CD14-positive monocyte (primary cell): ENCODE data around the gene CCN2. TPM values are rescaled to one million over a fixed set of nuclear protein-coding genes. Genes with fewer than 3 reads are reported as not detected.

Source experiments
- DNase-seq, 3 donors: peaks; one replicate each; pipeline ENCODE4 v3.0.0-alpha.2; 2011 to 2022
- H2AFZ ChIP-seq: 2 replicates; pipeline ENCODE4 v1.6.0; 2012; ENCODE audit warnings: mild to moderate bottlenecking, low read depth, low read length, inconsistent platforms; ENCODE audit not compliant: insufficient read depth, poor library complexity, severe bottlenecking
- H3K27ac ChIP-seq, 2 donors: 1 replicate in 1 of 2; 2 replicates in 1 of 2; pipeline ENCODE4 v1.5.1; 2012 to 2013; ENCODE audit warnings: low read length in 2 of 2, control low read depth in 1 of 2, inconsistent platforms in 1 of 2, low read depth in 1 of 2, mild to moderate bottlenecking in 1 of 2
- H3K27me3 ChIP-seq, 2 donors: one replicate each; pipeline versions ENCODE4 v1.6.0 to v1.6.1; 2011 to 2013; ENCODE audit warnings: low read length in 2 of 2; ENCODE audit not compliant: control insufficient read depth in 2 of 2, insufficient read depth in 2 of 2
- H3K36me3 ChIP-seq, 2 donors: replicated peaks in 1 of 2; 1 replicate in 1 of 2; 2 replicates in 1 of 2; pipeline versions ENCODE4 v1.5.1 to v1.6.1; 2012 to 2013; ENCODE audit warnings: low read length in 2 of 2, control low read depth in 1 of 2, inconsistent platforms in 1 of 2, mild to moderate bottlenecking in 1 of 2; ENCODE audit not compliant: insufficient read depth in 2 of 2, control insufficient read depth in 1 of 2
- H3K4me1 ChIP-seq, 2 donors: 1 replicate in 1 of 2; 2 replicates in 1 of 2; pipeline versions ENCODE4 v1.5.1 to v1.6.1; 2012 to 2013; ENCODE audit warnings: low read length in 2 of 2, control low read depth in 1 of 2, inconsistent platforms in 1 of 2, mild to moderate bottlenecking in 1 of 2, moderate library complexity in 1 of 2; ENCODE audit not compliant: insufficient read depth in 2 of 2, control insufficient read depth in 1 of 2
- H3K4me2 ChIP-seq: replicated peaks from 2 replicates; pipeline ENCODE3; 2012; ENCODE audit warnings: low read length, moderate library complexity, mild to moderate bottlenecking; ENCODE audit not compliant: poor library complexity, severe bottlenecking; ENCODE audit errors: extremely low read depth
- H3K4me3 ChIP-seq, 3 experiments: fragments of 200-600 bp in 1 of 3; sonication (generic) in 1 of 3; replicated peaks in 1 of 3; 1 replicate in 2 of 3; 2 replicates in 1 of 3; pipeline ENCODE4 v1.5.1; 2011 to 2013; ENCODE audit warnings: low read length in 3 of 3, mild to moderate bottlenecking in 3 of 3, control low read depth in 2 of 3, low read depth in 2 of 3, inconsistent platforms in 1 of 3, moderate library complexity in 1 of 3
- H3K79me2 ChIP-seq: 2 replicates; pipeline ENCODE4 v1.6.0; 2012; ENCODE audit warnings: mild to moderate bottlenecking, control low read depth, inconsistent platforms, low read length, moderate library complexity; ENCODE audit not compliant: insufficient read depth
- H3K9ac ChIP-seq: 2 replicates; pipeline ENCODE4 v1.6.0; 2017; ENCODE audit warnings: low read length, mild to moderate bottlenecking; ENCODE audit not compliant: insufficient read depth, poor library complexity, severe bottlenecking
- H3K9me3 ChIP-seq, 2 donors: replicated peaks in 1 of 2; 1 replicate in 1 of 2; 2 replicates in 1 of 2; pipeline versions ENCODE4 v1.5.1 to v1.6.1; 2012 to 2013; ENCODE audit warnings: low read length in 2 of 2, control low read depth in 1 of 2; ENCODE audit not compliant: control insufficient read depth in 1 of 2, insufficient read depth in 1 of 2
- H4K20me1 ChIP-seq: 2 replicates; pipeline ENCODE4 v1.6.0; 2012; ENCODE audit warnings: mild to moderate bottlenecking, low read length, control low read depth, moderate library complexity; ENCODE audit not compliant: insufficient read depth
- H3K27ac Mint-ChIP-seq, 7 donors: one replicate each; pipeline ENCODE4 v1.8.0; 2020; ENCODE audit warnings: mild to moderate bottlenecking in 7 of 7, mixed read lengths in 7 of 7, moderate library complexity in 6 of 7, inconsistent platforms in 2 of 7
- H3K27me3 Mint-ChIP-seq, 3 donors: one replicate each; pipeline ENCODE4 v1.8.0; 2021 to 2022; ENCODE audit warnings: low read depth in 3 of 3, mild to moderate bottlenecking in 3 of 3, mixed read lengths in 3 of 3, moderate library complexity in 3 of 3, inconsistent platforms in 1 of 3
- H3K36me3 Mint-ChIP-seq, 2 donors: one replicate each; pipeline ENCODE4 v1.8.0; 2020; ENCODE audit warnings: mixed read lengths in 2 of 2, inconsistent platforms in 1 of 2, mild to moderate bottlenecking in 1 of 2
- H3K4me1 Mint-ChIP-seq: one replicate; pipeline ENCODE4 v1.8.0; 2020; ENCODE audit warnings: mild to moderate bottlenecking, mixed read lengths
- H3K4me3 Mint-ChIP-seq, 2 donors: one replicate each; pipeline ENCODE4 v1.8.0; 2020; ENCODE audit warnings: mild to moderate bottlenecking in 2 of 2, mixed read lengths in 2 of 2, moderate library complexity in 1 of 2
- H3K9me3 Mint-ChIP-seq, 7 donors: one replicate each; pipeline ENCODE4 v1.8.0; 2020 to 2022; ENCODE audit warnings: mixed read lengths in 7 of 7, mild to moderate bottlenecking in 6 of 7, moderate library complexity in 6 of 7, inconsistent platforms in 2 of 7
- CTCF ChIP-seq: fragments of 200-600 bp; IDR thresholded peaks from one replicate; pipeline ENCODE4 v1.8.0; 2022; ENCODE audit warnings: antibody characterized with exemption, mild to moderate bottlenecking
- WGBS: methylation state at CpG from one replicate; pipeline ENCODE4 v1.1.5; 2013; ENCODE audit warnings: missing lambda C conversion rate; ENCODE audit not compliant: insufficient coverage; 5-methylcytosine and 5-hydroxymethylcytosine counted together
- intact Hi-C, 2 donors: fragments of 100-400 bp; cut with micrococcal nuclease; formaldehyde crosslinking; loops; one replicate each; pipeline versions ENCODE4 v1.15.0 to v1.15.1; 2023
- polyA plus RNA-seq, 3 donors: library from polyadenylated mRNA; depleted of rRNA in 1 of 3; unstranded in 2 of 3; stranded (reverse) in 1 of 3; fragments of 300-500 nt in 2 of 3; fragments of >200 nt in 1 of 3; fragmentation: Illumina TruSeq in 2 of 3; gene quantifications; 1 replicate in 2 of 3; 2 replicates in 1 of 3; pipeline ENCODE4 v1.2.3, GENCODE V29; 2012 to 2021

The CCN2 gene
- polyA plus RNA-seq, 3 donors, result not detected

- H3K9me3 ChIP-seq, result peaks cover 0 to 12% of the 10 kb centered on the region in 2 donors
- H3K27ac ChIP-seq, result no peak overlapping the region
- peaks cover 0 to 13% (median 0%) of the 10 kb centered on the region in 7 donors for H3K9me3 Mint-ChIP-seq
- no peaks in the 10 kb centered on the region for H4K20me1 ChIP-seq
- H3K36me3 Mint-ChIP-seq, result peaks cover 0 to 3% of the 10 kb centered on the region in 2 donors
- H3K79me2 ChIP-seq, result no peaks in the 10 kb centered on the region
- TF ChIP-seq CTCF, result no peak
- no peaks in the 10 kb centered on the region for H3K4me1 ChIP-seq
- no peak overlapping the region for H3K27ac Mint-ChIP-seq
- no peak overlapping the region for H3K9ac ChIP-seq
- no peak overlapping the region for H2AFZ ChIP-seq
- H3K36me3 ChIP-seq, result no peaks in the 10 kb centered on the region
- 60% methylated on average over 1 of the region's 4 CpGs for WGBS
- peaks cover 57 to 72% (median 58%) of the 10 kb centered on the region in 3 donors for H3K27me3 Mint-ChIP-seq
- H3K4me2 ChIP-seq, result no peak overlapping the region
- intact Hi-C loops, result no loop called here
- H3K4me3 ChIP-seq, result no peak overlapping the region
- H3K4me3 Mint-ChIP-seq, result peak overlapping the region in 1 of 2 donors; percentile 54
- H3K27me3 ChIP-seq, result peaks cover 53 to 62% of the 10 kb centered on the region in 2 donors
- DNase-seq, result no peak
- H3K4me1 Mint-ChIP-seq, result peaks cover 6% of the 10 kb centered on the region
Observed at GRCh38 chr6:131952886-131953509, 1.8 kb upstream of the CCN2 start.

GRCh38 chr6:131951576-131952230 lies 531 bp upstream of the CCN2 start:
- H3K9me3 Mint-ChIP-seq, result peaks cover 0 to 13% (median 0%) of the 10 kb centered on the region in 7 donors
- no peak for TF ChIP-seq CTCF
- WGBS, result no CpG with 5 or more reads among the region's 8 CpGs
- Histone ChIP-seq H3K9ac (no peak overlapping the region), H3K27ac (no peak overlapping the region), H3K9me3 (peaks cover 0 to 12% of the 10 kb centered on the region in 2 donors), H3K4me2 (no peak overlapping the region), H3K27me3 (peaks cover 60 to 74% of the 10 kb centered on the region in 2 donors), H3K36me3 (no peaks in the 10 kb centered on the region), H4K20me1 (no peaks in the 10 kb centered on the region), H3K79me2 (no peaks in the 10 kb centered on the region), H3K4me1 (no peaks in the 10 kb centered on the region), H2AFZ (no peak overlapping the region), H3K4me3 (no peak overlapping the region)
- H3K36me3 Mint-ChIP-seq, result peaks cover 0 to 3% of the 10 kb centered on the region in 2 donors
- peaks cover 61 to 76% (median 61%) of the 10 kb centered on the region in 3 donors for H3K27me3 Mint-ChIP-seq
- H3K4me3 Mint-ChIP-seq, result peak overlapping the region; percentile 56 to 73
- intact Hi-C loops, result no loop called here
- DNase-seq, result no peak
- H3K4me1 Mint-ChIP-seq, result peaks cover 6% of the 10 kb centered on the region
- no peak overlapping the region for H3K27ac Mint-ChIP-seq
